ENCODE data around the gene CUEDC2.

Gene CUEDC2

GRCh38 chr10:102433619-102434046, 1.3 kb upstream of the CUEDC2 start:
- in situ Hi-C loops (cut with HindIII; ENCODE audit: low pct_ligation_motif_present, low pct_unique_long_range_greater_than_20kb, low sequenced_read_pairs) = no loop called here
- no peak for DNase-seq

GRCh38 chr10:102431452-102432124, 786 bp downstream of the CUEDC2 start:
- in situ Hi-C loops (cut with HindIII; ENCODE audit: low pct_ligation_motif_present, low pct_unique_long_range_greater_than_20kb, low sequenced_read_pairs) = no loop called here
- DNase-seq = peak; percentile 37

GRCh38 chr10:102429468-102429867, 2.9 kb downstream of the CUEDC2 start:
- no peak for DNase-seq
- in situ Hi-C loops (cut with HindIII; ENCODE audit: low pct_ligation_motif_present, low pct_unique_long_range_greater_than_20kb, low sequenced_read_pairs) = no loop called here

- in situ Hi-C loops (cut with HindIII; ENCODE audit: low pct_ligation_motif_present, low pct_unique_long_range_greater_than_20kb, low sequenced_read_pairs) = no loop called here
- no peak for DNase-seq
These were observed 5.5 kb downstream of the CUEDC2 start for GRCh38 chr10:102426803-102427287.

- no peak for DNase-seq
- in situ Hi-C loops (cut with HindIII; ENCODE audit: low pct_ligation_motif_present, low pct_unique_long_range_greater_than_20kb, low sequenced_read_pairs) = no loop called here
These were observed 6.9 kb downstream of the CUEDC2 start for GRCh38 chr10:102425444-102425843.

- in situ Hi-C loops (cut with HindIII; ENCODE audit: low pct_ligation_motif_present, low pct_unique_long_range_greater_than_20kb, low sequenced_read_pairs) = no loop called here
- DNase-seq = no peak
These were observed 7.5 kb downstream of the CUEDC2 start for GRCh38 chr10:102424916-102425315.

- in situ Hi-C loops (cut with HindIII; ENCODE audit: low pct_ligation_motif_present, low pct_unique_long_range_greater_than_20kb, low sequenced_read_pairs) = no loop called here
- DNase-seq = no peak
These were observed 8.2 kb downstream of the CUEDC2 start for GRCh38 chr10:102424145-102424544.

- in situ Hi-C loops (cut with HindIII; ENCODE audit: low pct_ligation_motif_present, low pct_unique_long_range_greater_than_20kb, low sequenced_read_pairs) = no loop called here
- no peak for DNase-seq
These were observed 8.9 kb downstream of the CUEDC2 start for GRCh38 chr10:102423372-102423968.

- in situ Hi-C loops (cut with HindIII; ENCODE audit: low pct_ligation_motif_present, low pct_unique_long_range_greater_than_20kb, low sequenced_read_pairs) = no loop called here
- DNase-seq = peak; percentile 85
These were observed 9.7 kb downstream of the CUEDC2 start for GRCh38 chr10:102422545-102423129.

- peak; percentile 40 for DNase-seq
- in situ Hi-C loops (cut with HindIII; ENCODE audit: low pct_ligation_motif_present, low pct_unique_long_range_greater_than_20kb, low sequenced_read_pairs) = no loop called here
These were observed 10.4 kb downstream of the CUEDC2 start for GRCh38 chr10:102421757-102422512.

- in situ Hi-C loops (cut with HindIII; ENCODE audit: low pct_ligation_motif_present, low pct_unique_long_range_greater_than_20kb, low sequenced_read_pairs) = no loop called here
- DNase-seq = peak; percentile 6
These were observed 10.9 kb downstream of the CUEDC2 start for GRCh38 chr10:102421507-102421756.

- peak; percentile 98 for DNase-seq
- in situ Hi-C loops (cut with HindIII; ENCODE audit: low pct_ligation_motif_present, low pct_unique_long_range_greater_than_20kb, low sequenced_read_pairs) = no loop called here
These were observed 11.5 kb downstream of the CUEDC2 start, which contains the start of gene FBXL15 for GRCh38 chr10:102420714-102421506. Gene FBXL15, plus strand, starts transcription at chr10:102420836. Its CDS starts 294 bp downstream, at chr10:102421130.

- no peak for DNase-seq
- in situ Hi-C loops (cut with HindIII; ENCODE audit: low pct_ligation_motif_present, low pct_unique_long_range_greater_than_20kb, low sequenced_read_pairs) = no loop called here
These were observed 12.1 kb downstream of the CUEDC2 start for GRCh38 chr10:102420181-102420713.

GRCh38 chr10:102419269-102420180, 12.8 kb downstream of the CUEDC2 start:
- in situ Hi-C loops (cut with HindIII; ENCODE audit: low pct_ligation_motif_present, low pct_unique_long_range_greater_than_20kb, low sequenced_read_pairs) = no loop called here
- peak; percentile 54 for DNase-seq

GRCh38 chr10:102418622-102419268, 13.6 kb downstream of the CUEDC2 start, which contains the start of gene PSD:
Gene PSD, minus strand, starts transcription at chr10:102418785. Its CDS starts 1,747 bp downstream, at chr10:102417038.
- DNase-seq = no peak
- in situ Hi-C loops (cut with HindIII; ENCODE audit: low pct_ligation_motif_present, low pct_unique_long_range_greater_than_20kb, low sequenced_read_pairs) = no loop called here

GRCh38 chr10:102416695-102417094, 15.7 kb downstream of the CUEDC2 start:
- in situ Hi-C loops (cut with HindIII; ENCODE audit: low pct_ligation_motif_present, low pct_unique_long_range_greater_than_20kb, low sequenced_read_pairs) = no loop called here

GRCh38 chr10:102416283-102416682, 16.1 kb downstream of the CUEDC2 start:
- in situ Hi-C loops (cut with HindIII; ENCODE audit: low pct_ligation_motif_present, low pct_unique_long_range_greater_than_20kb, low sequenced_read_pairs) = no loop called here
- no peak for DNase-seq

More at GRCh38 chr10:102416695-102417094, 15.7 kb downstream of the CUEDC2 start:
- no peak for DNase-seq

Measured in ACHN (cell line).